Fibroblast of lung (primary cell): ENCODE measurements around the gene RPS26. TPM values are rescaled to one million over a fixed set of nuclear protein-coding genes. Genes with fewer than 3 reads are reported as not detected.

Experiments
- DNase-seq, 2 donors: peaks; one replicate each; pipeline versions ENCODE4 v3.0.0 to v3.0.0-alpha.2; 2010; ENCODE audit warnings: low read depth in 2 of 2
- H2AFZ ChIP-seq: 2 replicates; pipeline ENCODE4 v1.5.1; 2012; ENCODE audit warnings: low read length, control low read depth, inconsistent platforms
- H3K27ac ChIP-seq: 2 replicates; pipeline ENCODE4 v1.5.1; 2011; ENCODE audit warnings: low read length, control low read depth; ENCODE audit not compliant: insufficient read depth
- H3K27me3 ChIP-seq: 2 replicates; pipeline ENCODE4 v1.5.1; 2011; ENCODE audit warnings: mild to moderate bottlenecking, low read length; ENCODE audit not compliant: control insufficient read depth, insufficient read depth
- H3K36me3 ChIP-seq: 2 replicates; pipeline ENCODE4 v1.5.1; 2011; ENCODE audit warnings: low read length; ENCODE audit not compliant: control insufficient read depth, insufficient read depth
- H3K4me1 ChIP-seq: 2 replicates; pipeline ENCODE4 v1.5.1; 2011; ENCODE audit warnings: low read length; ENCODE audit not compliant: control insufficient read depth, insufficient read depth; ENCODE audit errors: extremely low read depth
- H3K4me2 ChIP-seq: 2 replicates; pipeline ENCODE4 v1.5.1; 2011; ENCODE audit warnings: low read length, control low read depth; ENCODE audit not compliant: insufficient read depth; ENCODE audit errors: extremely low read depth
- H3K4me3 ChIP-seq, 4 experiments: fragments of 200-600 bp in 1 of 4; sonication (generic) in 1 of 4; replicated peaks in 1 of 4; 2 replicates each; pipeline ENCODE4 v1.5.1; 2011 to 2016; ENCODE audit warnings: low read length in 4 of 4, low read depth in 3 of 4, mild to moderate bottlenecking in 3 of 4, control low read depth in 2 of 4, inconsistent platforms in 1 of 4, mixed read lengths in 1 of 4; ENCODE audit not compliant: insufficient read depth in 1 of 4; ENCODE audit errors: control extremely low read depth in 1 of 4
- H3K79me2 ChIP-seq: 2 replicates; pipeline ENCODE4 v1.5.1; 2012; ENCODE audit warnings: mild to moderate bottlenecking, low read length, inconsistent platforms; ENCODE audit not compliant: control insufficient read depth, insufficient read depth
- H3K9ac ChIP-seq: 2 replicates; pipeline ENCODE4 v1.5.1; 2011; ENCODE audit warnings: mild to moderate bottlenecking, low read length, control low read depth; ENCODE audit not compliant: insufficient read depth
- H3K9me3 ChIP-seq: 2 replicates; pipeline ENCODE4 v1.5.1; 2012; ENCODE audit warnings: low read depth, low read length; ENCODE audit not compliant: control insufficient read depth, insufficient read depth
- H4K20me1 ChIP-seq: 2 replicates; pipeline ENCODE4 v1.5.1; 2011; ENCODE audit warnings: low read length; ENCODE audit not compliant: control insufficient read depth, insufficient read depth; ENCODE audit errors: extremely low read depth
- CTCF ChIP-seq, 2 donors: IDR thresholded peaks in 1 of 2; conservative IDR thresholded peaks in 1 of 2; 1 replicate in 1 of 2; 2 replicates in 1 of 2; pipeline ENCODE4 v1.5.1; 2011 to 2012; ENCODE audit warnings: low read length in 2 of 2, control low read depth in 1 of 2, inconsistent platforms in 1 of 2, low read depth in 1 of 2, mild to moderate bottlenecking in 1 of 2
- EZH2 ChIP-seq: IDR thresholded peaks from 2 replicates; pipeline ENCODE4 v1.5.1; 2012; ENCODE audit warnings: low read length, control low read depth, mild to moderate bottlenecking; ENCODE audit errors: missing control alignments
- polyA plus RNA-seq, 2 donors: library from polyadenylated mRNA; depleted of rRNA in 1 of 2; stranded (reverse) in 1 of 2; unstranded in 1 of 2; fragments of >200 nt; gene quantifications; 2 replicates each; pipeline ENCODE4 v1.2.1, GENCODE V29; 2011 to 2012; ENCODE audit warnings: missing spikeins in 1 of 2
- total RNA-seq: library from RNA; depleted of rRNA; stranded (reverse); fragments of >200 nt; gene quantifications from 2 replicates; pipeline ENCODE4 v1.2.1, GENCODE V29; 2014

The RPS26 gene
- total and polyA plus RNA-seq, 2 donors (not counting 1 experiment from before 2014, with no cell fraction given), result 86.2 to 739 TPM

- no peak overlapping the region for H3K9ac ChIP-seq
- no peak overlapping the region for H3K4me2 ChIP-seq
- peaks cover 9% of the 10 kb centered on the region for H3K36me3 ChIP-seq
- TF ChIP-seq CTCF (conservative IDR thresholded peaks at IDR 0.05 in 1 of 2, IDR thresholded peaks at IDR 0.05 in 1 of 2; ENCODE audit: low read depth in 1 of 2, low read length in 2 of 2), result peak; percentile 79 to 81
- TF ChIP-seq EZH2, result no peak
- H3K79me2 ChIP-seq, result no peaks in the 10 kb centered on the region
- no peaks in the 10 kb centered on the region for H3K27me3 ChIP-seq
- H3K9me3 ChIP-seq, result no peaks in the 10 kb centered on the region
- no peak overlapping the region for H3K4me3 ChIP-seq
- H4K20me1 ChIP-seq, result no peaks in the 10 kb centered on the region
- no peaks in the 10 kb centered on the region for H3K4me1 ChIP-seq
- DNase-seq, result peak; percentile 61 to 76
- H3K27ac ChIP-seq, result no peak overlapping the region
- H2AFZ ChIP-seq, result no peak overlapping the region
These were observed 11.9 kb upstream of the RPS26 start for GRCh38 chr12:56029666-56030293.

DNA sequence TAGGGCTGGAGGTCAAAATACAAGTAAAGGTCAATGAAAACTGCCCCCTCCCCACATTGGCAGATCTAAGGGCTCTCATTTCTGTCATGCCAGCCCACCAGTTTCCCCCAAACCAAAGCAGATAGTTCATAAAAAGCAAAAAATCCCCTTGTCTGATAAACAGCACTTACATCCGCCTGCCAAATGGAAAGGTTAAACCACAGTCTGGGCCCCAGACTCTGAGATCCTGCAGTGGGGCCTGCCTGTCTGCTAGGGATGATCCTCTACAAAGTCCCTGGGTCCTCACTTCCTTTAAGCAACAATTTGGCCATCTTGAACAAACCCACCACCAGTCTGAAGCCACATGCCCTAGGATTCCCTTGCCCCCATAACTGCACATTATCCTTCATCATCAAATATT is 9.7 kb upstream of the RPS26 start:
- no peak overlapping the region for H3K4me3 ChIP-seq

GRCh38 chr12:56034586-56035332 is 7.0 kb upstream of the RPS26 start:
- no peak for TF ChIP-seq CTCF (conservative IDR thresholded peaks at IDR 0.05 in 1 of 2, IDR thresholded peaks at IDR 0.05 in 1 of 2; ENCODE audit: low read depth in 1 of 2, low read length in 2 of 2)
- TF ChIP-seq EZH2, result no peak
- Histone ChIP-seq H3K4me3 (no peak overlapping the region), H3K27ac (no peak overlapping the region), H3K4me2 (no peak overlapping the region), H3K27me3 (no peaks in the 10 kb centered on the region), H3K36me3 (peaks cover 7% of the 10 kb centered on the region), H4K20me1 (no peaks in the 10 kb centered on the region), H3K9ac (no peak overlapping the region), H3K9me3 (no peaks in the 10 kb centered on the region), H3K79me2 (no peaks in the 10 kb centered on the region), H3K4me1 (no peaks in the 10 kb centered on the region), H2AFZ (no peak overlapping the region)
- no peak for DNase-seq

More for the DNA sequence above, 9.7 kb upstream of the RPS26 start:
- Histone ChIP-seq H4K20me1 (no peaks in the 10 kb centered on the region), H3K27me3 (no peaks in the 10 kb centered on the region), H2AFZ (no peak overlapping the region), H3K36me3 (peaks cover 10% of the 10 kb centered on the region), H3K79me2 (no peaks in the 10 kb centered on the region), H3K4me1 (no peaks in the 10 kb centered on the region), H3K9ac (no peak overlapping the region), H3K9me3 (no peaks in the 10 kb centered on the region), H3K4me2 (no peak overlapping the region), H3K27ac (no peak overlapping the region)
- DNase-seq, result no peak
- TF ChIP-seq EZH2, result no peak
